ENCODE measurements around the gene TRPV3. TPM values are rescaled to one million over a fixed set of nuclear protein-coding genes. Genes with fewer than 3 reads are reported as not detected.

The TRPV3 gene
- total and polyA plus RNA-seq, 2 donors (not counting 3 experiments of a cell fraction or from before 2014, with no cell fraction given) = 0.01 TPM; not detected in 1

- Histone ChIP-seq H3K4me3 (replicated peaks in 1 of 3; ENCODE audit: insufficient read depth in 1 of 3, low read depth in 1 of 3, low read length in 3 of 3) (no peak overlapping the region), H3K4me2 (ENCODE audit: insufficient read depth, low read length) (no peak overlapping the region), H3K36me3 (ENCODE audit: control insufficient read depth in 2 of 2, extremely low read depth in 1 of 2, insufficient read depth in 2 of 2, low read length in 2 of 2) (no peaks in the 10 kb centered on the region), H3K27me3 (ENCODE audit: control insufficient read depth in 2 of 2, insufficient read depth in 2 of 2, low read length in 2 of 2) (no peaks in the 10 kb centered on the region), H3K27ac (ENCODE audit: insufficient read depth, low read depth, low read length) (no peak overlapping the region), H3K79me2 (ENCODE audit: control insufficient read depth, insufficient read depth, low read length) (no peaks in the 10 kb centered on the region), H3K9me3 (replicated peaks; ENCODE audit: control insufficient read depth, insufficient read depth, low read length) (no peaks in the 10 kb centered on the region), H3K9ac (replicated peaks; ENCODE audit: extremely low read depth, insufficient read depth, low read length) (no peak overlapping the region), H4K20me1 (replicated peaks; ENCODE audit: control insufficient read depth, extremely low read depth, insufficient read depth, low read length) (no peaks in the 10 kb centered on the region), H3K4me1 (ENCODE audit: control insufficient read depth, extremely low read depth, insufficient read depth, low read length) (no peaks in the 10 kb centered on the region), H3K9me1 (replicated peaks; ENCODE audit: control insufficient read depth, extremely low read depth, insufficient read depth, low read length) (no peaks in the 10 kb centered on the region), H2AFZ (ENCODE audit: low read depth, low read length) (no peak overlapping the region)
- ChIA-PET CTCF (no interaction called here), POLR2A (no interaction called here)
- no peak for FAIRE-seq
- no TSS peak for BruUV-seq (replicated peaks)
- DNase-seq (ENCODE audit: low read depth, low spot score) = no peak
- intact Hi-C loops (cut with micrococcal nuclease) (no loop called here), dilution Hi-C loops (cut with MboI; ENCODE audit: extremely low pct_ligation_motif_present, low sequenced_read_pairs) (no loop called here)
- TF ChIP-seq JUN (IDR thresholded peaks at IDR 0.05; ENCODE audit: borderline replicate concordance, insufficient read depth, insufficient read length, low read depth) = no peak
- TF ChIP-seq CTCF (IDR thresholded peaks at IDR 0.05; ENCODE audit: extremely low read depth in 1 of 2, insufficient read depth in 1 of 2, low read depth in 1 of 2, low read length in 2 of 2) = no peak
- TF ChIP-seq GATA2 (IDR thresholded peaks at IDR 0.05; ENCODE audit: insufficient read depth, insufficient read length, low read depth, low read length) = no peak
- no peak for TF ChIP-seq MYC (IDR thresholded peaks at IDR 0.05; ENCODE audit: low read depth, low read length)
- no peak for TF ChIP-seq MAX (IDR thresholded peaks at IDR 0.05; ENCODE audit: insufficient read depth, insufficient read length)
- no peak for TF ChIP-seq EZH2 (IDR thresholded peaks at IDR 0.05; ENCODE audit: borderline replicate concordance, low read depth, low read length, severe bottlenecking)
- TF ChIP-seq POLR2A (IDR thresholded peaks at IDR 0.05; ENCODE audit: low read depth, low read length) = no peak
- TF ChIP-seq FOS (IDR thresholded peaks at IDR 0.05; ENCODE audit: borderline replicate concordance, insufficient read depth, low read length) = no peak
- no peak for TF ChIP-seq POLR2AphosphoS5 (IDR thresholded peaks at IDR 0.05; ENCODE audit: insufficient read depth, low read depth, low read length)
These were observed 29.7 kb downstream of the TRPV3 start for GRCh38 chr17:3527896-3528295.

Measured in endothelial cell of umbilical vein (primary cell).